HL-60 (cell line): ENCODE results near the gene PXDN.

ENCODE experiments used
- DNase-seq, 2 experiments: peaks; one replicate each; pipeline ENCODE4 v3.0.0-alpha.2; 2010 to 2020; ENCODE audit warnings: low read depth in 1 of 2, low spot score in 1 of 2
- H3K27ac ChIP-seq: fragments of 250-450 bp; sonication (Bioruptor Pico); replicated peaks from 2 replicates; pipeline ENCODE4 v1.5.1; 2020; ENCODE audit warnings: mild to moderate bottlenecking, moderate library complexity
- H3K27me3 ChIP-seq: fragments of 250-450 bp; sonication (Bioruptor Pico); 2 replicates; pipeline ENCODE4 v1.5.1; 2021; ENCODE audit warnings: mild to moderate bottlenecking, moderate library complexity; ENCODE audit not compliant: insufficient read depth, poor library complexity, severe bottlenecking
- H3K4me3 ChIP-seq: replicated peaks from 2 replicates; pipeline ENCODE4 v1.5.1; 2011; ENCODE audit warnings: mild to moderate bottlenecking, control low read depth, low read length; ENCODE audit not compliant: insufficient read depth
- GABPA ChIP-seq: IDR thresholded peaks from 2 replicates; pipeline ENCODE4 v1.6.1; 2012; ENCODE audit warnings: low read depth
- POLR2AphosphoS5 ChIP-seq: IDR thresholded peaks from 2 replicates; pipeline ENCODE4 v1.6.1; 2012; ENCODE audit warnings: low read depth
- SPI1 ChIP-seq: IDR thresholded peaks from 2 replicates; pipeline ENCODE4 v1.6.1; 2012; ENCODE audit warnings: low read depth, mild to moderate bottlenecking, borderline replicate concordance
- TF ChIP-seq, protein P1 (sequence below): IDR thresholded peaks from one replicate; pipeline ENCODE4 v1.5.1; 2011; ENCODE audit warnings: low read length, control low read depth, inconsistent platforms; ENCODE audit not compliant: insufficient read depth
- TF ChIP-seq, protein P2 (sequence below): IDR thresholded peaks from 2 replicates; pipeline ENCODE4 v1.6.1; 2012; ENCODE audit warnings: low read depth; ENCODE audit not compliant: insufficient replicate concordance

Gene PXDN

DNA sequence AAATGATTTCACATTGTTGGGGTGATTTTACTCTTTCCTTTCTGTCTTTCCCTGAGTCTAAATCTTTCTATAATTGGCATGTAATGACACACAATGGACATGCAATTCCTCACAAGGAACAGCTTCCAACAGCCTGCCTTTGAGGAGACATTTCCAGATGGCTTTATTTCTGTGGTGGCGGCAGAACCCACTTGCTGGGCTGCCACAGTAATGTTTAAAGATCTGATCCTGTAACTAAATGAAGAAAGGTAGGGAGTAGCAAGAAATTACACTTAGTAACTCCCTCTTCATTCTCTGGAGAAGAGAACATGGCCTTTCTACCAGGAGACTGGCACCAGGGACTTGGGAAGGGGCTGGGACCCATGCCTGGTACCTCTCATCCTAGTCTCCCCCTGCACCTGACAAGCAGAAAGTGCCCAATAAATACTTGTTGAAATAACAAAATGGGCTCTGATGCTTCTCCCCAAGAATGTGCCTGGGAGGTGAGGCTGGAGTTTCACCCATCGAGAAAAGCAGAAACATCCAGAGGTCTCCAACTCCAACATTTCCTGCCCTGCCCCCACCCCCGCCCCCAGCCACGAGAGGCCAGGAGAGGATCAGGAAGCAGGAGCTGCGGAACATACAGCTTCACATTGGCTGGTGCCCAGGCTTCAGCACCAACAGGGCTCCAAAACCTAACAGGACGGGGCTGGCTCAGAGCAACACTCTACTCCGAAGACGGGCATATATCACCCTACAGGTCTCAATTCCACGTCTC is 92.1 kb downstream of the PXDN start:
- Histone ChIP-seq H3K27me3 (no peaks in the 10 kb centered on the region), H3K4me3 (no peak overlapping the region), H3K27ac (no peak overlapping the region)
- no peak for DNase-seq
- TF ChIP-seq GABPA (no peak), SPI1 (no peak), POLR2AphosphoS5 (no peak)
- TF ChIP-seq, protein P1, sequence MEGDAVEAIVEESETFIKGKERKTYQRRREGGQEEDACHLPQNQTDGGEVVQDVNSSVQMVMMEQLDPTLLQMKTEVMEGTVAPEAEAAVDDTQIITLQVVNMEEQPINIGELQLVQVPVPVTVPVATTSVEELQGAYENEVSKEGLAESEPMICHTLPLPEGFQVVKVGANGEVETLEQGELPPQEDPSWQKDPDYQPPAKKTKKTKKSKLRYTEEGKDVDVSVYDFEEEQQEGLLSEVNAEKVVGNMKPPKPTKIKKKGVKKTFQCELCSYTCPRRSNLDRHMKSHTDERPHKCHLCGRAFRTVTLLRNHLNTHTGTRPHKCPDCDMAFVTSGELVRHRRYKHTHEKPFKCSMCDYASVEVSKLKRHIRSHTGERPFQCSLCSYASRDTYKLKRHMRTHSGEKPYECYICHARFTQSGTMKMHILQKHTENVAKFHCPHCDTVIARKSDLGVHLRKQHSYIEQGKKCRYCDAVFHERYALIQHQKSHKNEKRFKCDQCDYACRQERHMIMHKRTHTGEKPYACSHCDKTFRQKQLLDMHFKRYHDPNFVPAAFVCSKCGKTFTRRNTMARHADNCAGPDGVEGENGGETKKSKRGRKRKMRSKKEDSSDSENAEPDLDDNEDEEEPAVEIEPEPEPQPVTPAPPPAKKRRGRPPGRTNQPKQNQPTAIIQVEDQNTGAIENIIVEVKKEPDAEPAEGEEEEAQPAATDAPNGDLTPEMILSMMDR, result no peak
- TF ChIP-seq, protein P2, sequence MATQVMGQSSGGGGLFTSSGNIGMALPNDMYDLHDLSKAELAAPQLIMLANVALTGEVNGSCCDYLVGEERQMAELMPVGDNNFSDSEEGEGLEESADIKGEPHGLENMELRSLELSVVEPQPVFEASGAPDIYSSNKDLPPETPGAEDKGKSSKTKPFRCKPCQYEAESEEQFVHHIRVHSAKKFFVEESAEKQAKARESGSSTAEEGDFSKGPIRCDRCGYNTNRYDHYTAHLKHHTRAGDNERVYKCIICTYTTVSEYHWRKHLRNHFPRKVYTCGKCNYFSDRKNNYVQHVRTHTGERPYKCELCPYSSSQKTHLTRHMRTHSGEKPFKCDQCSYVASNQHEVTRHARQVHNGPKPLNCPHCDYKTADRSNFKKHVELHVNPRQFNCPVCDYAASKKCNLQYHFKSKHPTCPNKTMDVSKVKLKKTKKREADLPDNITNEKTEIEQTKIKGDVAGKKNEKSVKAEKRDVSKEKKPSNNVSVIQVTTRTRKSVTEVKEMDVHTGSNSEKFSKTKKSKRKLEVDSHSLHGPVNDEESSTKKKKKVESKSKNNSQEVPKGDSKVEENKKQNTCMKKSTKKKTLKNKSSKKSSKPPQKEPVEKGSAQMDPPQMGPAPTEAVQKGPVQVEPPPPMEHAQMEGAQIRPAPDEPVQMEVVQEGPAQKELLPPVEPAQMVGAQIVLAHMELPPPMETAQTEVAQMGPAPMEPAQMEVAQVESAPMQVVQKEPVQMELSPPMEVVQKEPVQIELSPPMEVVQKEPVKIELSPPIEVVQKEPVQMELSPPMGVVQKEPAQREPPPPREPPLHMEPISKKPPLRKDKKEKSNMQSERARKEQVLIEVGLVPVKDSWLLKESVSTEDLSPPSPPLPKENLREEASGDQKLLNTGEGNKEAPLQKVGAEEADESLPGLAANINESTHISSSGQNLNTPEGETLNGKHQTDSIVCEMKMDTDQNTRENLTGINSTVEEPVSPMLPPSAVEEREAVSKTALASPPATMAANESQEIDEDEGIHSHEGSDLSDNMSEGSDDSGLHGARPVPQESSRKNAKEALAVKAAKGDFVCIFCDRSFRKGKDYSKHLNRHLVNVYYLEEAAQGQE, result no peak

DNA sequence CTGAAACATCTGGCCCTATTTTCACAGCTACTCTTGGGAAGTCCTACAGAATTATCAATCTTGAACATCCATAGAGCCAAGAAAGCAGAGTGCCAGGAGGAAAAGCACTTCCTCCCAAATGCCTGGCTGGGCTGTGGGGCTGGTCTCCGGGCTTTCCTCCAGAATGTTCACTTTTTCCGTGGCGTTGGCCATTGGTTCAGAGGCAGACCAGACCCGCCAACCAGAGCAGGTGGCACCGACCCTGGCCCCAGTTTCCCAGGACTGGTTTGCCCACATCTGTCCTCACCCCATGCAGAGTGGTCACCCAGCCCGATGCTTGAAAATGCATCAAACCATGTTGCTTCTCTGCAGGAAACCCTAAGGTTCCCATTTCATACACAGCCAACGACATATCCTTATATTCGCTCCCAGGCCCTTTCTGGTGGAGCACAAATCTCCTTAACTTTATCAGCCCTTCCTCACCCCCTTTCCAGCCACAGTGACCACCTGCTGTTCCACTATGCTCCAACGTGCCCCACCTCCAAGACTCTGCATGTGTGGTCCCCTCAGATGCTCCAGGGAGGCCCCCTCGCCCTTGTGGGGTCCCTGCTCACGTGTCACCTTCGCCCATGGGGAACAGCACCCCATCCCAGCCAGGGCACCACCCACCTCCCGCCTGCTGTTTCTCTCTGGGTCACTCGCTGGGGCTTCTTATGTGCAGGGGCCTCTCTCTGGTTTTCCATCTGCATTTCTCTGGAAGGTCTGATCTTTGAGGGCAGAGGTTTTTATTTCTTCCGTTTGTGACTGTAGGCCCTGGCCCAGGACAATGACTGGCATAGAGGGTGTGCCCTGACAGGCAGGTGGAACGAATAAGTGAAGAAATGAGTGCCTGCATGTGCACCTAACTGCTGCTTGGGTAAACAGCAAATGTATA is 92.9 kb downstream of the PXDN start:
- DNase-seq, result no peak
- no peak overlapping the region for H3K4me3 ChIP-seq
- no peaks in the 10 kb centered on the region for H3K27me3 ChIP-seq
- TF ChIP-seq POLR2AphosphoS5 (no peak), GABPA (no peak), SPI1 (no peak)
- TF ChIP-seq, protein P2, result no peak
- TF ChIP-seq, protein P1, result no peak
- H3K27ac ChIP-seq, result no peak overlapping the region

DNA sequence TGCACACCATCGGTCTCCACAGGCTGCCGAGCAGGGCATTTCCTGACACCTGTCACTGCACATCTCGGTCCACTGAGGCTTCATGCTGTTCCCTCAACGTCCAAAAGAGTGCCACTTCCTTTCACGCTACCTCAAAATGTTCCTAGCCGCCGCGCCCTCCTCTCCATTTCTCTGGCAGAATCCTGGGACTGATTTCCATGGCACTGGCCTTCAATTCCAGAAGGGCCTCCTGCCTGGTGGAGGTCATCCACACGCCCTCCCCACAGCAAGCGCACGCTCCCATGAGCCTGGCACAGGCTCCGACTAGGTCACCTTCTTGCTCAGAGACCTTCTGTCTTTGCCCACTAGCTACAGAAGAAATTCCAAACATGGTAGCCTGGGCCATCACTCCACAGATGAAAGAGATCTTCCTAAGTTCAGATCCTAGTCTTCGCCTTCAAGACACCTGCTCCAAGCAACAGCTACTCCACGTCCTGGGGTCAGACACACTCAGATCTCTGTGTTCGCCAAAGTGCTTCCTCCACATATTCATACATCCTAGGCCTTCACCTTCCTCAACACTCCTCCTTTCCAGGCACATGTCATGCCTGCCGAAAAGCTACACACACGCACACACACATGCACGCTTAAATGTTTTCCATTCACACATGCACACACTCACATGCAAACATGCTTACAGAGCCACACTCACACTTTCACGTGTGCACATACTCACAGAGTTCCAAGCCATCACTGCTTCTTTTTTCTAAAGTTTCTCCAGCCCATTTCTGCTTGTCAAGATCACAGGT is 94.0 kb downstream of the PXDN start:
- H3K4me3 ChIP-seq, result no peak overlapping the region
- DNase-seq, result no peak
- no peak overlapping the region for H3K27ac ChIP-seq
- H3K27me3 ChIP-seq, result no peaks in the 10 kb centered on the region
- TF ChIP-seq GABPA (no peak), SPI1 (no peak), POLR2AphosphoS5 (no peak)
- TF ChIP-seq, protein P2, result no peak
- TF ChIP-seq, protein P1, result no peak
